Panc1 (cell line): ENCODE results near the gene NR4A3. TPM values are rescaled to one million over a fixed set of nuclear protein-coding genes. Genes with fewer than 3 reads are reported as not detected.

ENCODE experiments used
- ATAC-seq: fragments of 200-7000 bp; cut with Tn5 transposase; 2 replicates; pipeline ENCODE4 v1.9.1; 2020; ENCODE audit warnings: mild to moderate bottlenecking, moderate library complexity
- BruUV-seq: library from RNA; stranded (reverse); fragments of 400-500 nt; replicated peaks from 2 replicates; lab custom pipeline; 2021; lab: Mats Ljungman, UMichigan
- CTCF ChIA-PET: fragments of 300-600 bp; sonication (Branson Sonifier 250); formaldehyde crosslinking; loops from one replicate; lab custom pipeline; 2022; ENCODE audit warnings: antibody characterized with exemption; lab: Charles Lee
- POLR2A ChIA-PET: fragments of 300-600 bp; sonication (Branson Sonifier 250); formaldehyde crosslinking; loops from one replicate; lab custom pipeline; 2022; ENCODE audit warnings: antibody characterized with exemption; lab: Charles Lee
- DNase-seq: peaks from one replicate; pipeline ENCODE4 v3.0.0-alpha.2; 2010; ENCODE audit warnings: low read depth, low spot score
- H3K27ac ChIP-seq: 2 replicates; pipeline ENCODE4 v1.5.1; 2011; ENCODE audit warnings: mild to moderate bottlenecking, low read length, inconsistent platforms
- H3K27me3 ChIP-seq: fragments of 200-500 bp; sonication (Bioruptor generic); 2 replicates; pipeline ENCODE4 v1.6.0; 2014; ENCODE audit warnings: low read length, inconsistent platforms; ENCODE audit not compliant: control insufficient read depth, insufficient read depth
- H3K36me3 ChIP-seq: fragments of 200-500 bp; sonication (Bioruptor generic); 2 replicates; pipeline ENCODE4 v1.5.1; 2014; ENCODE audit warnings: inconsistent platforms, mild to moderate bottlenecking, low read length, moderate library complexity; ENCODE audit not compliant: control insufficient read depth, insufficient read depth
- H3K4me1 ChIP-seq: 2 replicates; pipeline ENCODE4 v1.5.1; 2011; ENCODE audit warnings: inconsistent platforms, mild to moderate bottlenecking, low read length, moderate library complexity; ENCODE audit not compliant: control insufficient read depth, insufficient read depth
- H3K4me3 ChIP-seq, 2 experiments: 2 replicates each; pipeline ENCODE4 v1.5.1; 2011 to 2012; ENCODE audit warnings: low read depth in 2 of 2, low read length in 2 of 2, mild to moderate bottlenecking in 2 of 2, inconsistent platforms in 1 of 2, moderate library complexity in 1 of 2
- H3K9me3 ChIP-seq: fragments of 200-500 bp; sonication (Bioruptor generic); 2 replicates; pipeline ENCODE4 v1.5.1; 2014; ENCODE audit warnings: low read depth, mild to moderate bottlenecking, inconsistent platforms, low read length, moderate library complexity; ENCODE audit not compliant: control insufficient read depth, insufficient read depth
- CTCF ChIP-seq: fragments of 450-650 bp; IDR thresholded peaks from 2 replicates; pipeline ENCODE4 v1.5.1; 2017; ENCODE audit warnings: mild to moderate bottlenecking
- POLR2AphosphoS5 ChIP-seq: IDR thresholded peaks from 2 replicates; pipeline ENCODE4 v1.6.1; 2012; ENCODE audit warnings: mild to moderate bottlenecking, low read depth, low read length, moderate library complexity
- REST ChIP-seq, 2 experiments: IDR thresholded peaks; 2 replicates each; pipeline ENCODE4 v1.6.1; 2011 to 2012; ENCODE audit warnings: low read depth in 2 of 2, control low read depth in 1 of 2, low read length in 1 of 2, mild to moderate bottlenecking in 1 of 2, moderate library complexity in 1 of 2; ENCODE audit not compliant: insufficient read depth in 1 of 2
- SIN3A ChIP-seq: IDR thresholded peaks from 2 replicates; pipeline ENCODE4 v1.6.1; 2012; ENCODE audit warnings: low read depth, mild to moderate bottlenecking, low read length, moderate library complexity, borderline replicate concordance; ENCODE audit not compliant: insufficient read depth
- TCF7L2 ChIP-seq: IDR thresholded peaks from 2 replicates; pipeline ENCODE4 v1.6.1; 2011; ENCODE audit warnings: mild to moderate bottlenecking, low read depth, low read length, inconsistent platforms
- in situ Hi-C: cut with HindIII; loops from 2 replicates; pipeline ENCODE4 v1.10.0; 2016; ENCODE audit warnings: low sequenced_read_pairs, low pct_unique_long_range_greater_than_20kb
- intact Hi-C: fragments of 100-400 bp; cut with micrococcal nuclease; formaldehyde crosslinking; loops from one replicate; pipeline ENCODE4 v1.10.0; 2022; ENCODE audit not compliant: unreplicated experiment
- total RNA-seq: library from RNA; stranded (reverse); gene quantifications from one replicate; pipeline ENCODE4 v1.2.1, GENCODE V29; 2021; ENCODE audit not compliant: unreplicated experiment

The NR4A3 gene
- total RNA-seq, 1 experiment from 2014 or later, result 0.13 TPM

- no TSS peak for BruUV-seq
- TF ChIP-seq TCF7L2 (no peak), REST (IDR thresholded peaks at IDR 0.05; ENCODE audit: insufficient read depth in 1 of 2, low read depth in 2 of 2, low read length in 1 of 2) (no peak), SIN3A (no peak)
- intact Hi-C loops, result no loop called here
- H3K27ac ChIP-seq, result no peak overlapping the region
- H3K27me3 ChIP-seq, result no peaks in the 10 kb centered on the region; the same call in 1 of the 2 replicates
- DNase-seq (no peak), ATAC-seq (no peak)
- CTCF ChIA-PET, result no interaction called here
- in situ Hi-C loops, result no loop called here
- POLR2A ChIA-PET, result no interaction called here
- H3K4me1 ChIP-seq, result no peaks in the 10 kb centered on the region
- no peaks in the 10 kb centered on the region for H3K36me3 ChIP-seq
- no peaks in the 10 kb centered on the region for H3K9me3 ChIP-seq
- H3K4me3 ChIP-seq, result no peak overlapping the region
Measured at GRCh38 chr9:99834474-99834873, 12.8 kb downstream of the NR4A3 start.

GRCh38 chr9:99835142-99835541 is 13.5 kb downstream of the NR4A3 start:
- no TSS peak for BruUV-seq
- in situ Hi-C loops, result no loop called here

More at GRCh38 chr9:99835142-99835541, 13.5 kb downstream of the NR4A3 start:
- no peak overlapping the region for H3K4me3 ChIP-seq
- no peak overlapping the region for H3K27ac ChIP-seq
- ChIA-PET CTCF (no interaction called here), POLR2A (no interaction called here)
- no peaks in the 10 kb centered on the region for H3K4me1 ChIP-seq
- TF ChIP-seq TCF7L2 (no peak), REST (IDR thresholded peaks at IDR 0.05; ENCODE audit: insufficient read depth in 1 of 2, low read depth in 2 of 2, low read length in 1 of 2) (no peak), CTCF (no peak), SIN3A (no peak), POLR2AphosphoS5 (no peak)
- H3K27me3 ChIP-seq, result no peaks in the 10 kb centered on the region; the same call in 1 of the 2 replicates
- H3K9me3 ChIP-seq, result no peaks in the 10 kb centered on the region
- ATAC-seq, result no peak
- no peaks in the 10 kb centered on the region for H3K36me3 ChIP-seq
- intact Hi-C loops, result no loop called here
- no peak for DNase-seq
